Osteoblast (primary cell): ENCODE data around the gene RAB7A. TPM values are rescaled to one million over a fixed set of nuclear protein-coding genes. Genes with fewer than 3 reads are reported as not detected.

Source experiments
- DNase-seq: peaks from one replicate; pipeline ENCODE4 v3.0.0; 2011; ENCODE audit warnings: low spot score, mixed read lengths; ENCODE audit not compliant: insufficient read length; ENCODE audit errors: missing footprints
- H2AFZ ChIP-seq: 2 replicates; pipeline ENCODE4 v1.6.0; 2011; ENCODE audit warnings: mild to moderate bottlenecking, low read length
- H3K27ac ChIP-seq: 2 replicates; pipeline ENCODE4 v1.5.1; 2011; ENCODE audit warnings: mild to moderate bottlenecking, low read depth, low read length, moderate library complexity
- H3K27me3 ChIP-seq: 2 replicates; pipeline ENCODE4 v1.6.0; 2012; ENCODE audit warnings: mild to moderate bottlenecking, control low read depth, inconsistent platforms, low read length, moderate library complexity; ENCODE audit not compliant: insufficient read depth
- H3K36me3 ChIP-seq: 2 replicates; pipeline ENCODE4 v1.5.1; 2011; ENCODE audit warnings: mild to moderate bottlenecking, low read length, control low read depth, moderate library complexity; ENCODE audit not compliant: insufficient read depth
- H3K4me1 ChIP-seq: 2 replicates; pipeline ENCODE4 v1.5.1; 2011; ENCODE audit warnings: mild to moderate bottlenecking, low read length, control low read depth, moderate library complexity; ENCODE audit not compliant: insufficient read depth
- H3K4me2 ChIP-seq: 2 replicates; pipeline ENCODE4 v1.6.0; 2011; ENCODE audit warnings: mild to moderate bottlenecking, low read length; ENCODE audit not compliant: insufficient read depth
- H3K4me3 ChIP-seq: fragments of 200-600 bp; sonication (generic); 3 replicates; pipeline ENCODE4 v1.5.1; 2012; ENCODE audit warnings: mild to moderate bottlenecking, low read length, inconsistent platforms; ENCODE audit not compliant: insufficient read depth
- H3K79me2 ChIP-seq: 2 replicates; pipeline ENCODE4 v1.6.0; 2012; ENCODE audit warnings: mild to moderate bottlenecking, low read length, control low read depth, inconsistent platforms; ENCODE audit not compliant: insufficient read depth
- H3K9me3 ChIP-seq: 2 replicates; pipeline ENCODE4 v1.5.1; 2011; ENCODE audit warnings: low read depth, low read length, control low read depth
- H4K20me1 ChIP-seq: 2 replicates; pipeline ENCODE4 v1.6.0; 2012; ENCODE audit warnings: mild to moderate bottlenecking, low read length, control low read depth; ENCODE audit not compliant: insufficient read depth
- total RNA-seq: library from RNA; depleted of rRNA; stranded (reverse); fragments of >200 nt; gene quantifications from 2 replicates; pipeline ENCODE4 v1.2.3, GENCODE V29; 2012
- TF ChIP-seq, protein P1 (sequence below): IDR thresholded peaks from 2 replicates; pipeline ENCODE4 v1.5.1; 2011; ENCODE audit warnings: mild to moderate bottlenecking, low read depth, low read length, moderate library complexity; ENCODE audit errors: extremely low read depth

The RAB7A gene
- total RNA-seq, 1 donor = 86.1 TPM

DNA sequence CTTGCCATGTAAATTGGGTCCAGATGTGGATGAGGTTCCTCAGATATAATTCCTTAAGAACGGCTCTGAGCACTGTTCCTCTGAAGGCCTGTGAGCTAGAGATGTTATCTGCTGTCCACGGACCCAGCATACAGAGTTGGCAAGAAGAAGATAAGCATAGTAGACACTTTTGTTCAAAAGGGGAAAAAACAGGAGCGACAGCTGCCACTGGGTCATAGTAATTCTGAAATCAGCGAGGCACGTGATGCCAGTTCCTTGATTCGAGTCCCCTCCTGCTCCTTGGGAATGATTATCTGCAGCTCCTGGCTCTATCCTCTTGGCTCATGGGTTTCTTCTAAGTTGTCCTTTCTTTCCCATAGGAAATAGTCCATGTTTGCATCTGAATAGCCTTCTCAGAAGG is 2.5 kb upstream of the RAB7A start:
- H3K4me3 ChIP-seq = no peak overlapping the region
- TF ChIP-seq, protein P1, sequence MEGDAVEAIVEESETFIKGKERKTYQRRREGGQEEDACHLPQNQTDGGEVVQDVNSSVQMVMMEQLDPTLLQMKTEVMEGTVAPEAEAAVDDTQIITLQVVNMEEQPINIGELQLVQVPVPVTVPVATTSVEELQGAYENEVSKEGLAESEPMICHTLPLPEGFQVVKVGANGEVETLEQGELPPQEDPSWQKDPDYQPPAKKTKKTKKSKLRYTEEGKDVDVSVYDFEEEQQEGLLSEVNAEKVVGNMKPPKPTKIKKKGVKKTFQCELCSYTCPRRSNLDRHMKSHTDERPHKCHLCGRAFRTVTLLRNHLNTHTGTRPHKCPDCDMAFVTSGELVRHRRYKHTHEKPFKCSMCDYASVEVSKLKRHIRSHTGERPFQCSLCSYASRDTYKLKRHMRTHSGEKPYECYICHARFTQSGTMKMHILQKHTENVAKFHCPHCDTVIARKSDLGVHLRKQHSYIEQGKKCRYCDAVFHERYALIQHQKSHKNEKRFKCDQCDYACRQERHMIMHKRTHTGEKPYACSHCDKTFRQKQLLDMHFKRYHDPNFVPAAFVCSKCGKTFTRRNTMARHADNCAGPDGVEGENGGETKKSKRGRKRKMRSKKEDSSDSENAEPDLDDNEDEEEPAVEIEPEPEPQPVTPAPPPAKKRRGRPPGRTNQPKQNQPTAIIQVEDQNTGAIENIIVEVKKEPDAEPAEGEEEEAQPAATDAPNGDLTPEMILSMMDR = no peak
- H3K27ac ChIP-seq = no peak overlapping the region
- no peaks in the 10 kb centered on the region for H3K27me3 ChIP-seq
- no peak overlapping the region for H2AFZ ChIP-seq
- peaks cover 19% of the 10 kb centered on the region for H3K4me1 ChIP-seq
- DNase-seq = no peak
- peaks cover 22% of the 10 kb centered on the region for H4K20me1 ChIP-seq
- H3K79me2 ChIP-seq = peaks cover 30% of the 10 kb centered on the region
- no peaks in the 10 kb centered on the region for H3K9me3 ChIP-seq
- H3K36me3 ChIP-seq = no peaks in the 10 kb centered on the region
- H3K4me2 ChIP-seq = no peak overlapping the region

DNA sequence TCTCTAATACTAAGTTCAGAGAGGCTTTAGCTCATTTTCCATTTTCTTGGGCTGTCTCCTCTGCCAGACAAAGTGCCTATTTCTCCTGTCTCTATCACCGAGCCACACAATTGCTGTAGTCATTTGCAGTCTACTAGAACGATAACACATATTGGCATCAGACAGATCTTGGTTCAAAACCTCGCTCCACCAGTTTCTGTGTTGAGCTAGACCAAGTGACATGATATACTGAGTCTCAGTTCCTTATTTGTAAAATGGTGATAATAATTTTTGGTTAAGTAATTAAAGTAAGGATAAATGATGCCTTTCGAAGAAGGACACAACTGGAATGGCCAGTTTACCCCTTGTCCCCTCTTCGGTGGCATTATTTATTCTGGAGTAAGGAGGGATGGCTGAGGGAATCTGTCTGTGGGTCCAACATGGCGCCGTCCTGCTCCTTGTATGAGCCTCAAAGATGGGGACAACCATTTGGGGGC is 398 bp upstream of the RAB7A start:
- Histone ChIP-seq H3K9me3 (no peaks in the 10 kb centered on the region), H3K36me3 (no peaks in the 10 kb centered on the region), H3K4me2 (peak overlapping the region; percentile 68), H3K27me3 (no peaks in the 10 kb centered on the region), H3K4me3 (peak overlapping the region; percentile 98), H3K27ac (peak overlapping the region; percentile 96), H3K79me2 (peaks cover 50% of the 10 kb centered on the region), H3K4me1 (peaks cover 29% of the 10 kb centered on the region), H2AFZ (peak overlapping the region; percentile 100), H4K20me1 (peaks cover 39% of the 10 kb centered on the region)
- no peak for DNase-seq
- TF ChIP-seq, protein P1 = no peak

DNA sequence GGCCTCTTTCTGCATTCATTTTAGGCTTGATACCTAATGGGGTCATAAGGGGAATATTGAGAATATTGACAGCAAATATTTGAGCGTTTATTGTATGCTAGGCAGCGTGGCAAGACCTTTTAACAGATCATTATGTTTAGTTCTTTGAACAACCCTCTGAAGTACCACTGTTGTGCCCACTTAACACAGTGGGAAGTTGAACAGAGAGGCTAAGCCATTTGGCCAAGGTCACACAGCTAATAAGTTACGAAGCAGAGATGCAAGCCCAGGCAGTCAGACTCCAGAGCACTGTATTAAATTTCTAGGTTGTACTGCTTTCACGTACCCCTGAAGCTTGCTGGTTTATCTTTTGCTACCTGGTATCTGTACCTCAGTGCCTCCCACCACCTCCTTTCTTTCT is 1.1 kb downstream of the RAB7A start:
- H3K4me3 ChIP-seq = peak overlapping the region; percentile 98
- no peaks in the 10 kb centered on the region for H3K36me3 ChIP-seq
- H3K27me3 ChIP-seq = no peaks in the 10 kb centered on the region
- peaks cover 53% of the 10 kb centered on the region for H4K20me1 ChIP-seq
- peaks cover 35% of the 10 kb centered on the region for H3K4me1 ChIP-seq
- H3K27ac ChIP-seq = peak overlapping the region; percentile 96
- H3K9me3 ChIP-seq = no peaks in the 10 kb centered on the region
- peaks cover 65% of the 10 kb centered on the region for H3K79me2 ChIP-seq
- peak; percentile 61 for DNase-seq
- H3K4me2 ChIP-seq = peak overlapping the region; percentile 99
- H2AFZ ChIP-seq = no peak overlapping the region
- TF ChIP-seq, protein P1 = no peak

DNA sequence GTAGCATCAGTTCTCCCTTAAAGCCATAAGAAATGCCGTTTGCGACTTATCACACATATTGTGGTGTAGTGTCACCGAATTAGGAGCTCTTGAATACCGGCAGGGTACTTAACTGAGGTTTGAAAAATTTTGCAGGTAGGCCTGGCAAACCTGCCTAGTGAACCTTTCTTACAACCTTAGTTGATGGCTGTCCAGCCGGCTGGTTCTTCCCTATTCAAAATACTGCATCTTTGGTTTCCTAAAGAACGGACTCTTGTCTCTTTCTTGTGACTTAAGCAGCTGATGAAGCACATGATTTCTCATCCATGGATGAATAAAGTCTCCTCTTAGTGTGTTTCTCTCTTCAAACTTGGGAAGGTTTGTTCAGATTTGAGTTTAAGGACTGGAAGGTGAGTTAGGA is 1.5 kb downstream of the RAB7A start:
- Histone ChIP-seq H4K20me1 (peaks cover 58% of the 10 kb centered on the region), H3K36me3 (no peaks in the 10 kb centered on the region), H3K9me3 (no peaks in the 10 kb centered on the region), H3K27me3 (no peaks in the 10 kb centered on the region), H3K4me3 (peak overlapping the region; percentile 98), H2AFZ (no peak overlapping the region), H3K79me2 (peaks cover 69% of the 10 kb centered on the region), H3K4me1 (peaks cover 35% of the 10 kb centered on the region), H3K27ac (peak overlapping the region; percentile 96), H3K4me2 (peak overlapping the region; percentile 99)
- peak; percentile 90 for DNase-seq
- TF ChIP-seq, protein P1 = no peak
